Esophagus mucosa (tissue), 1 donor: ENCODE data around the gene GRIP1. TPM values are rescaled to one million over a fixed set of nuclear protein-coding genes. Genes with fewer than 3 reads are reported as not detected.

Experiments
- ATAC-seq: fragments of 200-7000 bp; cut with Tn5 transposase; one replicate; pipeline ENCODE4 v1.9.1; 2020
- total RNA-seq: library from RNA; stranded (reverse); gene quantifications from one replicate; pipeline ENCODE4 v1.2.4, GENCODE V29; 2023
- donor health status: DM: yes; HTN: yes; CAD: no.

GRIP1 gene
- total RNA-seq, 1 donor from 2014 or later, result 20.1 TPM

DNA sequence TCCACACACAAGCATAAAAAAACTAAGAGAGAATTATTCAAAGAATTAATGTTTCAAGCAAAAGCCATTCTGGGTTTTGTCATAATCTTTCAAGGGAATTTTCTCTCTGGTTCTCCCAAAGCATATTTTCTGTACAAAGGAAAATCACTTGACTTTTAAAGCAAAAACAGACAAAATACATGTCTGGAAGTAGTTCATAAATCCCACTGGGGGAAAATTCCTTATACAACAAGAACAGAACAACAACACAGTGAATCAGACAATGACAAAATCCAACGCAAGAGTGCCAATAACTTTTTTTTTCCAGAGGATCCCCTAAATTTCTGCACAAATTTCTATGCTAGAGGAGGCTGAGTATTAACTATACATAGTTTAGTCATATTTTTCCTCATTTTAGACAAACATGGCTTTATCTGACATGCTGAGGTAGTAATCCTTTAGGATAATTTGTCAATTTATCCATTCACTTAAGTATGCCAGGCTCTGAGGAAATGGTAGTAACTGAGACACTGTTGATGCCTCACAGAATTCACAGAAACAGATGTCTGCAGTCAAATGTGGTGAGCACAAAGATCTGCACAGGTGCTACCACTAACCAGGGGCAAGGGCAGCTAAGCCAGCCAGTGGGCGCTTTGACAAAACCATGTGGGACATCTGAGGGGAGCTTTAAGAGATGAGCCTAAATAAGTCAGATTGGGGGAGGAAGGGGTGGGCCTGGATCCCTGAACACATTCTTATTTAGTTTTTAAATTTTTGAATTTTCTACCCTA, 38.0 kb downstream of the GRIP1 start:
- no peak for ATAC-seq

DNA sequence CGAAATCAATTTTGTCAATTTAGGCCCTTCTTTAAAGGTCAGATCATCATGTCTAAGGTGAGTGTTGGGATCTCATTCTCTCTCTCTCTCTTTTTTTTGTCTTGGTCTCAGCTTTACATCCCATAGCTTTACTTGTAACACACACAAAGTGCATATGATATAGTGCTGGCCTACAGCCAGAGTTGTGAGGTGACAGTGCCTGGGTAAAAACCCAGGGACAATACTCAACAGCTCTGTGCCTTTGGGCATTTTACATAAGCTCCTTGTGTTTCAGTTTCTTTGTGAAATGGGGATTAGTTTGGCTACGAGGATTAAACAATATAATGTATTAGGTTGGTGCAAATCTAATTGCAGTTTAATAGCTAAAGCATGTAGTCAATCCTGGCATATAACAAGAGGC, 40.2 kb downstream of the GRIP1 start:
- no peak for ATAC-seq

DNA sequence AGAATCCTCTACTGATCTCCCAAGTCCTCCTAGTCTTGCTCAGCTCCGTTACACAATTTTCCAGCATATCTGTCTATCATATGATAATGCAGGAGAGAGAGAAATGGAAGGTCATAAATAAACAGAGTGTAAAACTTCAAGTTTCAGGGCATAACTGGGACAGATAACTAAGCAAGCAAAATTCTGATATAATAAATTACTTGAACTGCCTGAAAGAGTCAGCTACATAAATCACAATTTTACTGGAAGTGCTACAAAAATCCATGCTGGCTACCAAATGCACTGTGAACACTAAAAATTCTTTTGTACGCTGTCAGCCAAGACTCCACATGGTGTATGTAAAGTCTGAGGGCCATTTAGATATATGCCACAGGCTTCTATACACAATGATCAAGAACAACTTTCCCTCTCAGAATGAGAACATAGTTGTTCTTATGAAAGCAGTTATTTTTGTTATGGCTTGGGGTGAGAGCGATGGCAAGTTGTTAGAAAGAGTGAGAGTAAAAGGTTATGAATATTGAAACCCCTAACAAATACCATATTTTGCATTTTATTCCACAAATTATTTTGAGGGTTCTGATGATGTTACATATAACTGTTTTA, 41.1 kb downstream of the GRIP1 start:
- ATAC-seq, result no peak

DNA sequence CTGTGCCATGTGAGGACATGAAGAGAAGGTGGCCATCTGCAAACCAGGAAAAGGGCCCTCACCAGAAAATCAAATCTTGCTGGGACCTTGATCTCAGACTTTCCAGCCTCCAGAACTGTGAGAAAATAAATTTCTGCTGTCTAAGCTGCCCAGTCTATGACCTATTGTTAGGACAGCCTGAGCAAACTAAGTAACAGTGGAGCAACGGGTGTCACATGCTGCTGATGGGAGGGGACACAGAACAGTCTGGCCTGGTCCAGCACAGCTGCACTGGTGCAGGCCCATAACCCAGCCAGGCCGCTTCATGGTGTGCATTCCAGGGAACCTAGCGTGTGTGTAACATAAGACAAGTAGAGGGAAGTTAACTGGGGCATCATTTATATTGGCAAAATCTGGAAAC, 42.1 kb downstream of the GRIP1 start:
- no peak for ATAC-seq

DNA sequence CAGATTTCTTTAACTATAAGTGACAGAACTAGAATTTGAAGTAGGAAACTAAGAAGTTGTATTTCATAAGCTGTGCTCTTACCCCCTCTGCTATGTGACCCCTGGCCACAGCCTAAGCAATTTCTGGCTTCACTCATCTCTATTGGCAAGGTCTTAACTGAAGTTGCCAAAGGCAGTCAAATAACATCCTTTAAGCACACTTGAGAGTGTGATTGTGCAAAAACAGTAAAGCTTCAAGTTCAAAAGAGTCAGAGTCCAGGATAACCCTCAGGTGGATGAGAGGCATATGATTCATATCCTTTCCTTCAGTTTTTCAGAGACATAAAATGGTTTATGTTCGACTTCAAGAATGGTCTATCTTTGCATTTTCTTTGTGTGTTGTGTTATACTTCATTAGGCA, 45.2 kb downstream of the GRIP1 start:
- peak; percentile 85 for ATAC-seq

DNA sequence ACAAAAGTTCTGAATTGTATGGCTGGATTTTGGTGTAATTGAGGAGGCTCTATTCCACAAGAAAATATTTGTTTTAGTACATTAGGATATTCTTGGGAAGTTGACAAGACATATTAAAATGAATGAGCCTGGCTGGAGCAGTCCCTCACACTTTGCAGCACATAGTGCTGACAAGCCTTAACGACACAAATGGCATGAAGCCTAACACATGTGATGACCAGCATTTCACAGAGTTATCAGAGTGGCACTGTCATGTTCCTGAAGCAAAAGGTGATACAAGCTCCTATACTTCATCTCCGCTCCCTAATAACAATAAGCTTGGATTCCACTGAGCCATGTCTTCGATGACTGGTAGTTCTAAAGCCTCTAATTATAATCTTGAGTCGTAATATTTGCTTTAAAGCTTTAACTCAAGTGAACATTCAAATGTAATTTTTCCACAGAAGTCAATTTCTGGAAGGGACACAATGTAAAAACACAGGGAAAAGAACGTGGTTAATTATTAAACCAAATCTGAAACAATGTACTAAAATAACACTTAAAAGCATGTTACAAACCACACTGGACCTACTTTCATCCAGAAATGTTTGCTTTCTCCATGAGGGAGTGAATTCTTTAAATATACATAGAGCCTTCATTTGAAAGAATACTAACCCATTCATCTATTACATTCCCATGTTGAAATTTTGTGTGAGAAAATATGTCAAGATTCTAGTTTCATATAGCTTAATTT, 49.6 kb downstream of the GRIP1 start:
- ATAC-seq, result no peak

DNA sequence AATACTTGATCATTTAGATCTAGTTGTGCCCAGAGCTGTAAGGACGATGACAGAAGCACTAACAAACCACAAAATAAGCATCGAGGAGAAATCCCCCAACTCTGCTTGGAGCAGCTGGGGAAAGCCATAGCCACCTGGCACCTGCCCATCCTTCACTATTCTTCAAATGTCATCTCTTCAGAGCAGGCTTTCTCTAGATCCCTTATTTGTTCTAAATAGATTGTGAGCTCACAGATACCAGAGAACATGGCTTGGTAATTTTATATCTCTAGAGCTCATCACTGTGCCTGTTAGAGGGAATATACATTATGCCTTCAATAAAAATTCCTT, 50.9 kb downstream of the GRIP1 start:
- ATAC-seq, result no peak

DNA sequence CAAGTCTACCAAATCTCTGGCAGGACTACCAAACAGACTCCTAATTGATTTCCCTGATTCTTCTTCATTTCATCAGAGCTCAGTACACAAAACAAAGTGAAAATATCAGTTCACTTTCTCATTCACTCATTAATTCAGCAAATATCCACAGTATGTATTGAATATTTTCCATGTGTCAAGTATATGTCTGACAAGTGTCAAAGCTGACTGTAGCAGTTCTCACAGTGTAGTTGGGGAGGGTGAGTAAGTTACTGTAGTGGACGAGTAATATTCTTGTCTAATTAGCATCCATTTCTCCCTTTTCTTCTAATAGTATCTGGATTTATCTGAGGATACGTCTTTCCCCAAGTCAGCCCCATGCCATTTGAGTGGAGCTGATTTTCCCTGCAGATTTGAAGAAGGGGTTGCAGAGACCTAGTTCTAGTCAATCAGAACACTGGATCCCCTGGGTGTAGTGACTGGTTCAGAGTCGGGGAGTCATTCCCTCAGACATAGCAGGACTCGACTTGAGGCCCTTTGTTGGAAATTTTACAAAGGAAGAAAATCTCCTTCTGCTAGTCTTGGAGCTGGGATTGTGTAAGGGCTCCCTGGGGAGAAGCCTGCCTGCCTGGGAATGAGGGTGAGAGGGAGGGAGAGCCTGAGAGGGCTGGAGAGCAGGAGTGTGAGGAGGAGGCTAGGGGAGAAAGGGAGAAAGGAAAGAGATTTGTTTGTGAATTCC, 51.4 kb downstream of the GRIP1 start:
- no peak for ATAC-seq

DNA sequence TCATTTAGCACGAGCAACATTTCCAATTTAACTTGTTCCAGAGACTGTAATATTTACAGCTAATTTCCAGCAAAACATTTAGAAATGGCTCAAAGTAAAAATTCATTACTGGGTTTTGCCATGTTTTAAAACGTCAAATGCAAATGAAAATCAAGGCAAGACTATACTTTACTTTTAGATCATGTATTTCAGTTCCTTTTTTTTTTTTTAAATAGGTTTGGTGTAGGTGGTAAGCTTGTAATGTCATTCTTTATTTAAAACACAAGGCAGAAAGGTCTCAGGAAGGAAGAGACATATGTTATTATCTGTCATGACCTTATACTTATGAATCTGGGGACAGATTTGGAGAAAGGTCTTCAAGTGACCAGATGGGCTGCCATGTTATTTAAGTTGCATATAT, 54.1 kb downstream of the GRIP1 start:
- no peak for ATAC-seq

DNA sequence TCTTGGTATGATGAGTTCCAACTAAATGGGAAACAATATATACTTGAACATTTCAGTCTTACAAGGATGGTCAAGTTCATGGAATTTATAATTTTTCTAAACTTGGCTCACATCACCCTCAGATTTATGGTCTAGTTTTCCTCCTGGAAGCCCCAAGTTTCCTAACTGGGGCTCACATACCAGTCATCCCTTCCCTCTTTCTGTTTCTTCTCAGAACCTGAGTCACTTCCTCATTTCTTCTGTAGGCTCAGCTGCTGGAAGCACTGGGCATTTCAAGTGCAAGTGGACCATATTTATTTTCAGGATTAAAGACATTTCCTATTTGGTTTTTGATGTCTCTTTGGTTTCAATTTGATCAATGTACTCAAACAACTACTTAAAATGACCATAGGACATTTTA, 55.4 kb downstream of the GRIP1 start:
- ATAC-seq, result no peak

DNA sequence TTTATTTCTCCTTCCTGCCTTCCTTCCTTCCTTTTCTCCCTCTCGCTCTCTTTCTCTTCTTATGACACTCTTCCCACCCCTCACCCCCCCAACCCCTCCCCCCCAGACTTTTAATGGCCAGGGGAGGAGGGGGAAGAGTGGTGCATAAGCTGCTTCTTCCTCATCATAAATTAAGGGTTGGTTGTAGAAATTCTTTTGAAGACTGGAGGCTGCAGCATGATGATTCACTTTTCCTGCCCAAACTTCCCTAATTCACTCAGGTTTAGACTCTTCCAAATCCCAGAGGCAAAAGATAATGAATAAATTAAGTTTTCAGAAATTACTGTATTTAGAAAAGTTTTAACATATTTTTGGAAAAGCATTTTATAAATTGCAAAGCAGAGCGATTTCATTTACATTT, 58.2 kb downstream of the GRIP1 start:
- ATAC-seq, result no peak

DNA sequence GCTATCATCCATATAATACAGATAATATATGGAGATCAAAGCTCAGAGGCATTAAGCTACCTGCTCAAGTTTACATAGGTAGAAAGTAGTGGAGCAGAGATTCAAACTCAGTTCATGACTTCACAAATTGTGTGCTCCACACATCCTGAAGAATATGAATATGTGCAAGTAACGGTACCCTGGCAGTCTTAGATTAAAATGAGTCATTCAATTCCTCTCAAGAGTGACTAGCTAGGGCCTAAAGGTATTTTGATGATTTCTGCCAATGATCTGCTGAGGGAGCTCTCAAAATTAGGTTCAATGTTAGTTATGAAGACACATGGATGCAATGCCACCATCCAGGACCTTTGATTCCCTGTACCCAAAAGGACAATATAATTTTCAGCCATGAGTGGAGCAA, 58.9 kb downstream of the GRIP1 start:
- no peak for ATAC-seq

DNA sequence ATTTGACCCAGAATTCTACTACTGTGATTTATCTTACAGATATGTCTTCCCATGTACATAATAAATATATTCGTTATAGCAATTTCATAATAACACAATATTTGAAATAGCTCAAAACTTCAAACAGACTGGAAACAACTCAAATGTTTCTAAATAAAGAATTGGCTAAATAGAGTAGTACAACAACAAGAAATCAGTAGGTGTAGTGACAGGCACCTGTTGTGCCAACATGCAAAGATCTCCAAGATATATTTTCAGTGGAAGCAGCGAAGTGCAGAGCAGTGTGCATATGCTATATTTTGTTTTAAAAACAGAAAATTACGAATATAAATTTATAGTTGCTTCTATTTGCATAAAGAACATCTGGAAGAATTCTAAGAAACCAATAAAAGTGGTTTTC, 60.9 kb downstream of the GRIP1 start:
- ATAC-seq, result no peak

DNA sequence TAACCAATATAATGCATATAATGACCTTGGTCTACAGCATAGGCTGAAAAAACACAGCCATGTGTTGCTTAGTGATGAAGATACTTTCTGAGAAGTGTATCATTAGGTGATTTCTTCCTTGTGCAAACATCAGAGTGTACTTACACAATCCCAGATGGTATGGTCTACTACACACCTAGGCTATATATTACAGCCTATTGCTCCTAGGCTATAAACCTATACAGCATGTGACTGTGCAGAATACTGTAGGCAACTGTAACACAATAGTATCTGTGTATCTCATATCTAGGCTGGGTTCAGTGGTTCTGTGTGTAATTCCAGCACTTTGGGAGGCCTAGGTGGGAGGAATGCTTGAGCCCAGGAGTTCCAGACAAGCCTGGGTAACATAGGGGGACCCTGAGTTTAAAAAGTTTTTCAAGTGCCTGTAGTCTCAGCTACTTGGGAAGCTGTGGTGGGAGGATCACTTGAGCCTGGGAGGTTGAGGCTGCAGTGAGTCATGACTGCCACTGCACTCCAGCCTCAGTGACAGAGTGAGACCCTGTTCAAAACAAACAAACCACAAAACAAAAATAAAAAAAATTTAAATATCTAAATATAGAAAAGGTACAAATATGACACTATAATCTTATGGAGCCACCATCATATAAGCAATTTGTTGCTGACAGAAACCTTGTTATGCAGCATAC, 66.6 kb downstream of the GRIP1 start:
- ATAC-seq, result no peak

DNA sequence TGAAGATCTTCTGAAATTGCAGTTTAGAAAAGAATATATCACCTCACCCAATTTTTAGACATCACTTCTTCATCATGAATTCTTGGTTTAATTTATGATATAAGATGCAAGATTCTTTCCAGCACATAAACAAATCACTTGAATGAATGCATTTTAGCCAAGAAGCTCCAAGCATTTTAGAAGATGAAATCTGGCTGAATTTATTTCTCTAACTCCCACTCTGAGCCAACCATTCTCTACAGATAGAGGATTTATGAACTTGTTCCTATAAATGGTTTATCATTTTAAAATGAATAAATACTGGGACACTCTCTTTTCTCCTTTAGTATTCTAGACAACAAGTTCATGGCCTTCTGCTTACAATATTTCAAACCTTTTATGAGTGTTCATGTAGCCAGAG, 71.7 kb downstream of the GRIP1 start:
- no peak for ATAC-seq

DNA sequence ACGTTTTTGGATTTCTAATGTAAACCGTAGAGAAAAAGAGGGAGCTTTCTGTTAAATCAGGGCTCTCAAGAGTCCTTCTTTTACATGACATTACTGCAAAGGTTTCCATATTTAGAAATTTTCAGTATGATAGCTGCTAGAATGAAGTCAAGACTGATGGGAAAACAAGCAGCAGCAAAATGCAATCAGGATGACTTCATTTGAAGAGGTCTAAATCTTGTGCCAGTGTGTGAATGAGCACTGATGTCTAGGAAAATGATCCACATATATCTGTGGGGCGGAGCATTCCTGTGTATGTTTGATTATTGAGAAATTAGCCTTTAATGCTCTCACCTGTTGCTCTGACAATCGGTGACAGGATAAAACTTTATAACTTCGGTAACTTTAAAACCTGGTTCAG, 73.6 kb downstream of the GRIP1 start:
- no peak for ATAC-seq

DNA sequence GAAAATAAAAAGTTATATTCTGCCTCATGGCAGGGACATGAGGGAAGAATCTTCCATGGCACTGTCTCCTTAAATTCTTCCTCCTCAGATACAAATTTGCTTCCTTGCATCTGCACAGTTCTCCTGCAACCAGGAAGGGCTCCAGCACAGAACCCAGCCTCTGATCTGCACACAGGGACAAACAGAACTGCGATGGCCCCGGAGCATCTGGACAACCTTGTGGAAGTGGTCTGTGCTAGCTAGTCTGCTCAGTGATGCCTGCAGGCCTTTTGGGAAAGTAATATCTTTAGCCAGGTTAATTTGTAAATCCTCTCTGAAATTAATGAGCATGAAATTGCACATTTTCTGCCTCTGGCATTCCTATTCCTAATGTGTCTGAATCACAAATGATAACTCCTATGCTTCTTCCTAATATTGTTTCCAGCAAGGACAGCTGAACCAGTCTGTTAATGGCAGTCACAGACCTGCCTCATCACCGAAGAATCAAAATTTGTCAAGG, 74.8 kb downstream of the GRIP1 start:
- no peak for ATAC-seq

DNA sequence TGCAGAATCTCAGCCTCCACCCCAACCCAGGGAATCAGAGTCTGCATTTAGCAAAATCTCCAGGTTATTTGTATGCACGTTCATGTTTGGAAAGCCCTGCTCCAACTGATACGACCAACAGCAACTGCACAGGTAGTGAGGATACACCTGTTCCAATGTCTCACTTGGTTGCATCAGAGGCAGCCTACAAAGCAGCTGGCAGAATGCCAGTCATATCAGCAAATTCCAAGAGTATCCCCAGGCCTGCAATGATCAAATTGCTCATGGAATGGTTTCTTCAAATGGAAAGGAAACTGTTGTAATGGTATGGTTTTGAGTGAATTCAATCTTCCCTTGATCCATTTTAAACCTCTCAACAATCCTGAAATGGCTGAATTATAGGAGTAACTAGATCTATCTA, 75.4 kb downstream of the GRIP1 start:
- ATAC-seq, result no peak

DNA sequence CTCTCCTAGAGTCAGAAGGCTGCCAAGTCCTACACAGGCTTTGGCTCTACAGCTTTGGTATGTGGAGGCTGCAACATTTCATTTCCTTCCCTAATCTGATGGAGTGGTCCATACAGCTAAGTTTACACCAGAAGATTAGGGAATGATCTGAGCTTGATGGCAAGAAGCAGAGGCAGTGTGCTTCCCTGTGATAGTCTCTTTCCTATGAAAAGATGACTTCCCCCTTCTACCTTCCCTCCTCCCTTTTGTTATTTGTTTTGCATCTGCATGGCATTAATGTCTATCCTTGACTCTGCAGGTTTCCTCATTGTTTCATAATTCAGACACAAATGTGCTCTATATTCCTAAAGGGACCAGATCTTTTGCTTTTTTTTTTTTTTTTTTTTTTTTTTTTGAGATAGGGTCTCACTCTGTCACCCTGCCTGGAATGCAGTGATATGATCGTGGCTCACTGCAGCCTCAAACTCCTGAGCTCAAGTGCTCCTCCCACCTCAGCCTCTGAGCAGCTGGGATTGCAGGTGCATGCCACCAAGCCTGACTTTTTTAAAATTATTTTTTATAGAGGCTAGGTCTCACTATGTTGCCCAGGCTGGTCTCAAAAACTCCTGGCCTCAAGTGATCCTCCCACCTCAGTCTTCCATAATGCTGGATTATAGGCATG, 76.3 kb downstream of the GRIP1 start:
- no peak for ATAC-seq

DNA sequence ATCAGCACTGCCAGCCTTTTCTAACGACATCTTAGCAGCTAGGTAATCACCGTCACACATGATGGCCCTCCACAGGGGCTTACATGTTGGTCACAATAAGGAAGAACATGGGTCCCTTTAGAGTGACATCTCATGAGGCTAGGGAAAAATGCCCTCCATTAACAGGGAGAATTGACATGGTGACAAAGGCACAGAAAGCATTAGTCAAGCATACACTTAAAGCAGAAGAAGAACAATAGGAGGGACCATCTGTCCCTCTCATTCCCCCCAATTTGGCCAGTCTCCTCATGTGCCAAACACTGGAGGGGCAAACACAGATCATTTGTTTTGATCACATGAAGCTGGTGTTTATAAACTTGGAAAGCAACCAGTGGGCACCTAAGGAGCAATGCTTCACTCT, 78.0 kb downstream of the GRIP1 start:
- ATAC-seq, result no peak

DNA sequence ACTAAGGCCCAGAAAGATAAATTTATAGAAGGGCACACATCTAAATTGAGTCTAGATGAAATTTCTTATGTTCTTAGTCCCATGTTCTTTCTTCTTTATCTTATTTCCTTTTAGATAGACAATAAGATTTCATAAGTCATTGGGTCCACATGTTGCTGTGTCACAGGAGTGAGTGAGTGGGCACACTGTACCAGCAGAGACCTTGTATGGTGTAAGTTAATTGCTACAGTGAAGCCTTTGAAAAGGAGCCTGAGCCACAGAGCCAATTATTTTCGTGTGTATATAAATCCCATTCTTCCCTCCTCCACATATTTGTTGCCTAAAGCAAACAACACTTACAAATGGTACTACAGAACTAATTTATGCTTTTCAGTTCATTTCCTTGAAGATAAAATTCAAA, 79.1 kb downstream of the GRIP1 start:
- ATAC-seq, result no peak

DNA sequence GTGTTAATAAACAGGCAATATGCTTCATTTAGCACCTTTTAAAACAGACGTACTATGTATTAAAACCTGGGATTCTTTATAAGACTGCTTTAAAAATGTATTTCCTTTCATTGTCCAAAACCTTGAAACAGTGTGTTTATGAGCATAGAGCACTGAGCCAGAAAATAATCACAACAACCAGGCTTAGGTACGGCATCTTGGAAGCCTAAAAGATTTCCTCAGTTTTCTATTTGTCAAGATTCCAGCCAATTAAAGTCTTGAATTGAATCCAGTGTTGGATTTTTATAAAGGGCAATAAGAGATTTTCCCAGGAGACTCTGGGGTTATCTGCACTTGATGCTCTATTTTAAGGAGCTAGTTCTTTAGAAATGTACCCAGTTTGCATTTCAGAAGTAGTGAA, 80.3 kb downstream of the GRIP1 start:
- ATAC-seq, result no peak
